Effector CD4-positive, alpha-beta T cell (primary cell): Measurements from ENCODE around the gene LGALS3.

Experiments
- DNase-seq: peaks from one replicate; pipeline ENCODE4 v3.0.0-alpha.2; 2020

LGALS3 gene

DNA sequence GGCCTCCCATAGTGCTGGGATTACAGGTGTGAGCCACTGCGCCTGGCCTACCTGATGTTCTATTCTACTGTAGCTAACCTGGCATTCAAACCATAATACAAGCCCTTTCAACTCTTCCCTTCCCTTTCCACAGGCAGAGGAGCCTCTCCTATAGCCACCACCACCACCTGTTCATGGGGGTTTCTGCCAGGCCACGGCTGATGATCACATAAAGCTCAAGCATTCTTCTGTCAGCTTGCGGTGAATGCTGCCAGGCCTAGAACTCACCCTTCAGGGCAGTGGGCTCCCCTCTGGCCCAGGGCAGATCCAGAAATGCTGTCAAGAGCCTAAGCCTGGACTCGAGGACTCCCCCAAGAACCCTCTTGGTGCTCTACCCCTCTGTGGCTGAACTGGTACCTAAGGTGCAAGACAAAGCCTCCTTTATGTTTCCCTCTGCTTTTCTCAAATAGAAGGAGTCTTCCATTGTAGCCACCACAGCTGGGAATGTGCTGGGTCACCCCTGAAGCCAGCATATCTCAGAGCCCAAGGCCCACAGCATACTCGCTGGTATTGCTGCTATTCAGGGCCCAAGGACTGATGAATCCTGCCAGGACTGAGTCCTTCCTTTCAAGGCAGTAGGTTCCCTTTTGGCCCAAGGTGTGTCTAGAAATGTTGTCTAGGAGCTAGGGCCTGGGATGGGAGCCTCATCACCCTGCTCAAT, 65.8 kb downstream of the LGALS3 start:
- no peak for DNase-seq
